ENCODE measurements around the gene PDE4D.

The PDE4D gene

DNA sequence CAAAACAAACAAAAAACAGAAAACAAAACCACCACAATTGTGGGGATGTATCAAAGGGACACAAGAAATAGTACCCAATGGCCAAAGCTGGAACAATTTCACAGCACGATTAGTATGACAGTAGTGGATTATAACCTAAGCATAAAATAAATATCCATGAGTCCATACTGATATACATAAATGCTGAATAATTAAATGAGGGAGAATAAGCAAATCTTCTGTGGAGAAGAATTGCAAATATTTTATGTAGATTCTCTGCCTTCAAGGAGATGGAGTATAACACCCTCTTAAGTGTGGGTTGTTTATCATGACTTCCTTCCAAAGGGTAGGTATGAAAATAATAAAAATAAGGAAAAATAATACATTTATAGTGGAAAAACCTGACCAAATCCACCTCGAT, 325.4 kb downstream of the PDE4D start:
- CTCF ChIA-PET = no interaction called here
- DNase-seq (ENCODE audit: extremely low spot score) = no peak
- no peak for TF ChIP-seq FOXM1 (IDR thresholded peaks at IDR 0.05; ENCODE audit: borderline replicate concordance)
- TF ChIP-seq FOXA1 (IDR thresholded peaks at IDR 0.05) = no peak
- TF ChIP-seq HDGF (IDR thresholded peaks at IDR 0.05; ENCODE audit: borderline replicate concordance) = no peak
- TF ChIP-seq L3MBTL2 (conservative IDR thresholded peaks at IDR 0.05) = no peak
- no peak for TF ChIP-seq NFRKB (IDR thresholded peaks at IDR 0.05)
- no peak for TF ChIP-seq ELF4 (IDR thresholded peaks at IDR 0.05)
- POLR2A ChIA-PET = no interaction called here

DNA sequence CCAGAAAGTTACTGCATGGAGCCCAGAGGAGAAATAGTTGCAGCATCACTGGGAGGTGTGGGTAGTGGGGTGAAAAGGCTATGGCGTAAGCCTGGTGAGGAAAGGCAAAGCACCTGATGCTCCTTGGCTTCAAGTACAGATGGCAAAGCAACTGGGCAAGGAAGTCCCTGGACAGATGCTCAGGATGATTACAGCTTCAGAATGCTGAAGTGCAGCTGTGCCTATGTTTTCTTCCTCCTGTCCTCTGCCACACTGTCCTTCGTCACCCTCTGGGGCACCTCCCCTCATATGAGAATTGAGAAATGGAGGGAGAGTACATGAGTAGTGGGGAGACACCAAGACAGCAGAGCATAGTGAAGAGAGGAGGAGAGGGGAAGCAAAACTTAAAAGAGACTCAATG, 328.0 kb downstream of the PDE4D start:
- CTCF ChIA-PET = no interaction called here
- POLR2A ChIA-PET = no interaction called here
- no peak for DNase-seq (ENCODE audit: extremely low spot score)
- no peak for TF ChIP-seq SUZ12 (IDR thresholded peaks at IDR 0.05)
- TF ChIP-seq TARDBP (IDR thresholded peaks at IDR 0.05) = no peak
- no peak for TF ChIP-seq FOXA1 (IDR thresholded peaks at IDR 0.05)
- no peak for TF ChIP-seq ELF4 (IDR thresholded peaks at IDR 0.05)
- no peak for TF ChIP-seq CTBP1 (IDR thresholded peaks at IDR 0.05; ENCODE audit: borderline replicate concordance)
- no peak for TF ChIP-seq HDGF (IDR thresholded peaks at IDR 0.05; ENCODE audit: borderline replicate concordance)

DNA sequence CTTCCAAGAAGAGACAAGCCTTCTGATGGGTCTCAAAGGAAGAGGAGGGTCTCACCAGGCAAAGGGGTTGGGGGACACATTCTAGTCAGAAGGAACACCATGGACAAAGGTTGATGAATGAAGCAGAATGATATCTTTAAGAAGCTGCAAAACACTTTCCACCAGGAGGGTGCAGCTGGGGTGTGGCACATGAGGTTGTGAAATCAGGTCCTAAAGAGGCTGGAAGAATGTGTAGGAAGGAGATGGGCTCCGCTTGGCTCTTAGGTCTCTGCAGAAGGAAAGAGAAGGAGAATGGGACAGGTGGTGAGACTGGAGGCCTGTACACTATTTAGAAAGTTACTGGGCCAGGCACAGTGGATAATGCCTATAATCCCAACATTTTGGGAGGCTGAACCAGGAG, 328.6 kb downstream of the PDE4D start:
- ChIA-PET POLR2A (no interaction called here), CTCF (interaction anchor here (0.6 kb wide), 1 partner anchor 382 kb away, joined by 3 read pairs; no protein-coding TSS in a partner anchor)
- DNase-seq (ENCODE audit: extremely low spot score) = no peak
- no peak for TF ChIP-seq HDGF (IDR thresholded peaks at IDR 0.05; ENCODE audit: borderline replicate concordance)
- no peak for TF ChIP-seq TARDBP (IDR thresholded peaks at IDR 0.05)

DNA sequence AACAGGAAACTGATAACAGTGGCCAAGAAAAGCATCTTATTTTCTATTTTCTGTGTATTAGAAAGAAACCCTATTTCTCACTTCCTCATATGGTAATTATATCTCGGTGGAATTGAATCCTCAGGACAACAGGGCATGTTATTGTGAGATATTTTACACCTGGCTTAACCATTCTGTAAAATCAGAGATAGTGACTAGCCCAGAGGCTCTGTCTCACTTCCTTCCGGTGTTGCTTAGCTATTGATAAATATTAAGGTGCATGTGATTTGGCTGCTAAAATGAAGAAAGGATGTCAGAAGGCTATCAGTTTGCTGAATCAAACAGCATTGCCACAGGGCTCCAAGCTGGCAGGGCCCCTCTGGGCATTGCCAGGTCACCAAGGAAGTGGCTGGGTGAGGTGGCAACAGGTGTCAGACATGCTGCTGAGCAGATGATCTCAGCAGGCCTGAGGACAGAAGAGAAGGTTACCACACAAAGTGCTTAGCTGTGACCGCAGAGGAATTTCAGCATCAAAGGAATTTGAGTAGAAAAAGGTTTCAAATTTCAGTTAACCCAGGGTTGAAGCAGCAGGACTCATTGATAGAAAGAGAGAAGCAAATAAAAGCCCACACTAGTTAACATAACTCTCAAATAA, 330.7 kb downstream of the PDE4D start:
- TF ChIP-seq NFRKB (IDR thresholded peaks at IDR 0.05) (no peak), LEF1 (IDR thresholded peaks at IDR 0.05; ENCODE audit: borderline replicate concordance) (no peak), ARNT (IDR thresholded peaks at IDR 0.05) (no peak), SP1 (IDR thresholded peaks at IDR 0.05) (no peak), TARDBP (IDR thresholded peaks at IDR 0.05) (no peak), ZNF384 (IDR thresholded peaks at IDR 0.05) (no peak), CTBP1 (IDR thresholded peaks at IDR 0.05; ENCODE audit: borderline replicate concordance) (no peak), L3MBTL2 (conservative IDR thresholded peaks at IDR 0.05) (no peak), HDGF (IDR thresholded peaks at IDR 0.05; ENCODE audit: borderline replicate concordance) (no peak), SUZ12 (IDR thresholded peaks at IDR 0.05) (no peak), FOXA1 (IDR thresholded peaks at IDR 0.05) (no peak), FOXK2 (IDR thresholded peaks at IDR 0.05) (no peak)
- TF ChIP-seq, protein P1, sequence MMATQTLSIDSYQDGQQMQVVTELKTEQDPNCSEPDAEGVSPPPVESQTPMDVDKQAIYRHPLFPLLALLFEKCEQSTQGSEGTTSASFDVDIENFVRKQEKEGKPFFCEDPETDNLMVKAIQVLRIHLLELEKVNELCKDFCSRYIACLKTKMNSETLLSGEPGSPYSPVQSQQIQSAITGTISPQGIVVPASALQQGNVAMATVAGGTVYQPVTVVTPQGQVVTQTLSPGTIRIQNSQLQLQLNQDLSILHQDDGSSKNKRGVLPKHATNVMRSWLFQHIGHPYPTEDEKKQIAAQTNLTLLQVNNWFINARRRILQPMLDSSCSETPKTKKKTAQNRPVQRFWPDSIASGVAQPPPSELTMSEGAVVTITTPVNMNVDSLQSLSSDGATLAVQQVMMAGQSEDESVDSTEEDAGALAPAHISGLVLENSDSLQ (IDR thresholded peaks at IDR 0.05) = no peak
- CTCF ChIA-PET = no interaction called here
- POLR2A ChIA-PET = no interaction called here
- DNase-seq (ENCODE audit: extremely low spot score) = no peak

DNA sequence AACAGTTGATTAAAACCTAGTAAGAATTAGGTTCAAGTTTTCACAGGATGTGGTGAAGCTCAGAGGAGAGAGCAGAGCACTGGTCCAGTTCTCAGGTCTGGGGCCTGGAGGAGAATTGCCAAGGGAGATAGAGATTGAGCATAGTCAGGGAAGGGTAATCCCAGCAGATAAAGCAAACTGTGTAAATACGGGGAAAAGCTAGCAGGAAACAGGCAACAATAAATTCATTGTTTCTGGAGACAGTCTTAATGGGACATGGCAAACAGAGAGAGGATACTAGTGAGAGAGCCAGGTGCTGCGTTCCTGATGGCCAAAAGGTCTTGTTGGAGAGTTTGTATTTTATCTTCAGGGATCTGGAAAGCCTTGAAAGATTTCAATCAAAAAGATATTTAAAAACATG, 333.0 kb downstream of the PDE4D start:
- ChIA-PET POLR2A (no interaction called here), CTCF (no interaction called here)
- DNase-seq (ENCODE audit: extremely low spot score) = no peak
- no peak for TF ChIP-seq FOXA1 (IDR thresholded peaks at IDR 0.05)
- no peak for TF ChIP-seq TARDBP (IDR thresholded peaks at IDR 0.05)
- TF ChIP-seq ARNT (IDR thresholded peaks at IDR 0.05) = no peak
- TF ChIP-seq FOXM1 (IDR thresholded peaks at IDR 0.05; ENCODE audit: borderline replicate concordance) = no peak
- no peak for TF ChIP-seq HDGF (IDR thresholded peaks at IDR 0.05; ENCODE audit: borderline replicate concordance)
- no peak for TF ChIP-seq L3MBTL2 (conservative IDR thresholded peaks at IDR 0.05)
- no peak for TF ChIP-seq SP1 (IDR thresholded peaks at IDR 0.05)
- no peak for TF ChIP-seq ZNF384 (IDR thresholded peaks at IDR 0.05)
- TF ChIP-seq NFRKB (IDR thresholded peaks at IDR 0.05) = no peak
- no peak for TF ChIP-seq CTBP1 (IDR thresholded peaks at IDR 0.05; ENCODE audit: borderline replicate concordance)
- TF ChIP-seq ELF4 (IDR thresholded peaks at IDR 0.05) = no peak

DNA sequence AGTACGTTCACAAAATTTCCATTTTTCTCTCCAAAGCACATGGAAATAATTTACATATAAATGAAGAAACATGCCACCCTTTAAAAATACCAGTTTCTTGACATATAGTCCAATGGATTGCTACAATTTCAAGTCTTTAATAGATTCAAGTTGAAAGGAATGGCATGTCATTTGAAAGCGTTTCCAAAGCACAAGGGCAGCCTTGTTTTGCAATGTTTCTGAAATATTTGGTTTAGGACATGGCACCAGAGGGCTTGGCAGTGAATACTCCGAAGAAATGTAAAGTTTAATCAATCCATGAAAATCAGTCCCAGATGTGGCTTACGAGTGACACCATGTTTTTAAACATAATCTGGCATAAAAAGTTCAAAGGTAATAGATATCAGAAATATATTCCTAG, 333.7 kb downstream of the PDE4D start:
- TF ChIP-seq BHLHE40 (IDR thresholded peaks at IDR 0.05; ENCODE audit: borderline replicate concordance) = no peak
- POLR2A ChIA-PET = no interaction called here
- no peak for DNase-seq (ENCODE audit: extremely low spot score)
- CTCF ChIA-PET = no interaction called here

DNA sequence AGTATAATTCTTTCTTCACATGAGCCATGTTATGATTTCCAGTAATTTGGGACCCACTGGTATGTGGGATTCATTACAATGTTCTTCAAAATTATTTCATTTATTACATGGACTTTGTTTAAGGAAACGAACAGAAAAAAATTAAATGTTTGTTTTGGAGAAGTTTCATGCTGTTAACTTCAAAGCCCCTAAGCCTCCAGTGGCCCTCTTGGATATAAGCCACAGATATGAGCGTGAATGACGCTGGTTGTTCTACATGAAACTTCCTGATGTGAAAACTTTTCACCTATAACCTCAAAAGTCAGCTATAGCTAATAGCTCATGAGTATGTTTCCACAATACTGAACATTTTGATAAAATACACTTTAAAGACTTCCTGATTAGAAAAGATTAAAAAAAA, 334.2 kb downstream of the PDE4D start:
- no peak for TF ChIP-seq ELF4 (IDR thresholded peaks at IDR 0.05)
- TF ChIP-seq SP1 (IDR thresholded peaks at IDR 0.05) = no peak
- DNase-seq (ENCODE audit: extremely low spot score) = no peak
- ChIA-PET POLR2A (no interaction called here), CTCF (no interaction called here)

DNA sequence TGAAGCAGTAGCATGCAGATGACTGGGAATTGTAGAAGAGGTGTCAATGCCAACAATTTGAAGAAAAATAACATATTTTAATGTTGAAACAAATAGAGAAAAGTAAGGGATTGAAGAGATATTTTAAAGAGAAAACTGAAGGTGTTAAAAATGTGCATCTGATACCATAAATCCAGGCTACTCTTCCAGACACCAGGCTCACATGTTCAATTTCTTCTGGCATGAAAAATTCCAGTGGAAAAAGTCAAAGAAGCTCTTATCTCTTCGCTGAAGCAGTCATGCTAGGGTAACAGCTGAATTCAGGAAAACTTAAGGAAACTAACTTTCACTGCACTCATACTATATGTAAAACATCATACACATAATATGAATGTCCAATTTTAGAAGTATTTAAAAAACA, 335.0 kb downstream of the PDE4D start:
- no peak for DNase-seq (ENCODE audit: extremely low spot score)
- CTCF ChIA-PET = no interaction called here

More for the DNA sequence above, 335.0 kb downstream of the PDE4D start:
- TF ChIP-seq TARDBP (IDR thresholded peaks at IDR 0.05) (no peak), BHLHE40 (IDR thresholded peaks at IDR 0.05; ENCODE audit: borderline replicate concordance) (no peak), FOXA1 (IDR thresholded peaks at IDR 0.05) (no peak), CTBP1 (IDR thresholded peaks at IDR 0.05; ENCODE audit: borderline replicate concordance) (no peak), HDGF (IDR thresholded peaks at IDR 0.05; ENCODE audit: borderline replicate concordance) (no peak), ARNT (IDR thresholded peaks at IDR 0.05) (no peak), NFRKB (IDR thresholded peaks at IDR 0.05) (no peak), ZNF384 (IDR thresholded peaks at IDR 0.05) (no peak), SUZ12 (IDR thresholded peaks at IDR 0.05) (no peak), FOXM1 (IDR thresholded peaks at IDR 0.05; ENCODE audit: borderline replicate concordance) (no peak), SP1 (IDR thresholded peaks at IDR 0.05) (no peak), LEF1 (IDR thresholded peaks at IDR 0.05; ENCODE audit: borderline replicate concordance) (no peak), L3MBTL2 (conservative IDR thresholded peaks at IDR 0.05) (no peak)
- TF ChIP-seq, protein P1 (IDR thresholded peaks at IDR 0.05) = no peak
- POLR2A ChIA-PET = no interaction called here

Data from HEK293T (cell line).